ENCODE measurements around the gene RFX7.
"Not testable (repeated sequence)": the region's sequence is repeated elsewhere in the genome, so short reads cannot be mapped to it uniquely, and the experiment has no call there.

RFX7 gene

DNA sequence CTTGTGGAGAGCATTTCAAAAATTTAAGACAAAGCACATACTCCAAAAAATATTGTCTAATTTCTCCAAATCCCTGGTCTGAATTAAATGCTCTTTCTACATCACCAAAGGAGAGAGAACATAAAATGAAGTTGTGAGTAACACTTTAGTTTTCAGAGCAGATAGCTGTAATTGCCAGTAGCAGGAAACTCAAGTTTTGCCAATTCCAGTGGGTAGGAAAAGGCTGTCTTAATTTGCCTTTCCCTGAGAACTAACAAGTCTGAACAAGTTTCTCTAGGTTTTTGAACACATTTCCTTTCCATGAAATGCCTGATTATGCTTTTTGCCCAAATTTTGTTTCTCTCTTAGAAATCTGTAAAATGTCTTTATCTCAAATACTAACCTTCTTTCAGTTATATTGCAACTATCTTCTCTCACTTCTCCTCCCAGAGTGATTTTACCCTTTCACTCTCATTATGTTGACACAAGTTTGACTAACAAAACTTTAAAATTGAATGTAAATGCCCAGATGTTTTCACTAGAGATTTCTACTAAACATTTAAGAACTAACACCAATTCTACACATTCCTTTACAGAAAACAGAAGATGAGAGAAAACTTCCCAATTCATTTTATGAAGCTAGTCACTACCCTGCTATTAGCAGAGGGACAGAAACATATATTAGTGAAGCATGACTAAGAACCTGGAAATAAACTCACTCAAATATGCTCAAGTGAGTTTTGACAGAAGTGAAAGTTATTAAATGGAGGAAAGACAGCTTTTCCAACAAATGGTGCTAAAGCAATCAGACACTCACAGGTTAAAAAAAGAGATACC is 38.4 kb downstream of the RFX7 start:
- H3K27ac ChIP-seq (ENCODE audit: extremely low read depth, low read depth, low read length) = no peak overlapping the region
- TF ChIP-seq, protein P1, sequence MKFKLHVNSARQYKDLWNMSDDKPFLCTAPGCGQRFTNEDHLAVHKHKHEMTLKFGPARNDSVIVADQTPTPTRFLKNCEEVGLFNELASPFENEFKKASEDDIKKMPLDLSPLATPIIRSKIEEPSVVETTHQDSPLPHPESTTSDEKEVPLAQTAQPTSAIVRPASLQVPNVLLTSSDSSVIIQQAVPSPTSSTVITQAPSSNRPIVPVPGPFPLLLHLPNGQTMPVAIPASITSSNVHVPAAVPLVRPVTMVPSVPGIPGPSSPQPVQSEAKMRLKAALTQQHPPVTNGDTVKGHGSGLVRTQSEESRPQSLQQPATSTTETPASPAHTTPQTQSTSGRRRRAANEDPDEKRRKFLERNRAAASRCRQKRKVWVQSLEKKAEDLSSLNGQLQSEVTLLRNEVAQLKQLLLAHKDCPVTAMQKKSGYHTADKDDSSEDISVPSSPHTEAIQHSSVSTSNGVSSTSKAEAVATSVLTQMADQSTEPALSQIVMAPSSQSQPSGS (tag by site-specific recombination; IDR thresholded peaks at IDR 0.05; ENCODE audit: low read depth) = no peak
- no peak for TF ChIP-seq ZNF529 (tag by site-specific recombination; IDR thresholded peaks at IDR 0.05; ENCODE audit: insufficient replicate concordance)
- TF ChIP-seq, protein P2, sequence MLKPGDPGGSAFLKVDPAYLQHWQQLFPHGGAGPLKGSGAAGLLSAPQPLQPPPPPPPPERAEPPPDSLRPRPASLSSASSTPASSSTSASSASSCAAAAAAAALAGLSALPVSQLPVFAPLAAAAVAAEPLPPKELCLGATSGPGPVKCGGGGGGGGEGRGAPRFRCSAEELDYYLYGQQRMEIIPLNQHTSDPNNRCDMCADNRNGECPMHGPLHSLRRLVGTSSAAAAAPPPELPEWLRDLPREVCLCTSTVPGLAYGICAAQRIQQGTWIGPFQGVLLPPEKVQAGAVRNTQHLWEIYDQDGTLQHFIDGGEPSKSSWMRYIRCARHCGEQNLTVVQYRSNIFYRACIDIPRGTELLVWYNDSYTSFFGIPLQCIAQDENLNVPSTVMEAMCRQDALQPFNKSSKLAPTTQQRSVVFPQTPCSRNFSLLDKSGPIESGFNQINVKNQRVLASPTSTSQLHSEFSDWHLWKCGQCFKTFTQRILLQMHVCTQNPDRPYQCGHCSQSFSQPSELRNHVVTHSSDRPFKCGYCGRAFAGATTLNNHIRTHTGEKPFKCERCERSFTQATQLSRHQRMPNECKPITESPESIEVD (tag by site-specific recombination; IDR thresholded peaks at IDR 0.05) = 0 out of 2 replicates have a peak, but pooled peaks have one; percentile 4
- TF ChIP-seq, protein P3, sequence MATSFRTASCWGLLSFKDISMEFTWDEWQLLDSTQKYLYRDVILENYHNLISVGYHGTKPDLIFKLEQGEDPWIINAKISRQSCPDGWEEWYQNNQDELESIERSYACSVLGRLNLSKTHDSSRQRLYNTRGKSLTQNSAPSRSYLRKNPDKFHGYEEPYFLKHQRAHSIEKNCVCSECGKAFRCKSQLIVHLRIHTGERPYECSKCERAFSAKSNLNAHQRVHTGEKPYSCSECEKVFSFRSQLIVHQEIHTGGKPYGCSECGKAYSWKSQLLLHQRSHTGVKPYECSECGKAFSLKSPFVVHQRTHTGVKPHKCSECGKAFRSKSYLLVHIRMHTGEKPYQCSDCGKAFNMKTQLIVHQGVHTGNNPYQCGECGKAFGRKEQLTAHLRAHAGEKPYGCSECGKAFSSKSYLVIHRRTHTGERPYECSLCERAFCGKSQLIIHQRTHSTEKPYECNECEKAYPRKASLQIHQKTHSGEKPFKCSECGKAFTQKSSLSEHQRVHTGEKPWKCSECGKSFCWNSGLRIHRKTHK (tag by site-specific recombination; IDR thresholded peaks at IDR 0.05) = no peak
- ChIA-PET CTCF (interaction anchor here (0.6 kb wide), 1 partner anchor 416 kb away, joined by 3 read pairs; no protein-coding TSS in a partner anchor), POLR2A (no interaction called here)
- no peaks in the 10 kb centered on the region for H3K9me3 ChIP-seq (ENCODE audit: control insufficient read depth, insufficient read depth, low read depth, low read length)
- no peaks in the 10 kb centered on the region for H3K36me3 ChIP-seq (ENCODE audit: control insufficient read depth in 2 of 2, insufficient read depth in 1 of 2, low read length in 2 of 2)
- no peaks in the 10 kb centered on the region for H3K4me1 ChIP-seq (ENCODE audit: control insufficient read depth, insufficient read depth, low read length)
- no peak overlapping the region for H3K4me3 ChIP-seq (ENCODE audit: low read depth, low read length)

DNA sequence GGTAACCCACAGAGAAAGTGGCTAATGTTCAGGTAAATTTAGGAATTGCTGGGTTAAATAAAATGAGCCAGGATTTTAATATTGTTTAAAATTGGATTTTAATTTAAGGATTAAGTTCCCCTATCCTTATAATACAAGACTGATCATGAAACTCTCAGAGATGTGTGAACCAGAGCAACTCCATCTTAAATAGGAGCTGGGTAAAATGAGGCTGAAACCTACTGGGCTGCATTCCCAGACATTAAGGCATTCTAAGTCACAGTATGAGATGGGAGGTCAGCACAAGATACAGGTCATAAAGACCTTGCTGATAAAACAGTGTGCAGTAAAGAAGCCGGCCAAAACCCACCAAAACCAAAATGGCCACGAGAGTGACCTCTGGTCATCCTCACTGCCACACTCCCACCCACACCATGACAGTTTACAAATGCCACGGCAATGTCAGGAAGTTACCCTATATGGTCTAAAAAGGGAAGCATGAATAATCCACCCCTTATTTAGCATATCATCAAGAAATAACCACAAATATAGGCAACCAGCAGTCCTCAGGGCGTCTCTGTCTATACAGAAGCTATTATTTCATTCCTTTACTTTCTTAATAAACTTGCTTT is 40.3 kb downstream of the RFX7 start:
- POLR2A ChIA-PET; H3K36me3 ChIP-seq (ENCODE audit: control insufficient read depth in 2 of 2, insufficient read depth in 1 of 2, low read length in 2 of 2); H3K27ac ChIP-seq (ENCODE audit: extremely low read depth, low read depth, low read length); H3K4me1 ChIP-seq (ENCODE audit: control insufficient read depth, insufficient read depth, low read length); H3K4me3 ChIP-seq (ENCODE audit: low read depth, low read length); H3K9me3 ChIP-seq (ENCODE audit: control insufficient read depth, insufficient read depth, low read depth, low read length): not testable (repeated sequence)
- CTCF ChIA-PET = interaction anchor here (0.6 to 1.1 kb wide), 3 partner anchors 38 to 226 kb away, joined by 3 read pairs; no protein-coding TSS in a partner anchor

DNA sequence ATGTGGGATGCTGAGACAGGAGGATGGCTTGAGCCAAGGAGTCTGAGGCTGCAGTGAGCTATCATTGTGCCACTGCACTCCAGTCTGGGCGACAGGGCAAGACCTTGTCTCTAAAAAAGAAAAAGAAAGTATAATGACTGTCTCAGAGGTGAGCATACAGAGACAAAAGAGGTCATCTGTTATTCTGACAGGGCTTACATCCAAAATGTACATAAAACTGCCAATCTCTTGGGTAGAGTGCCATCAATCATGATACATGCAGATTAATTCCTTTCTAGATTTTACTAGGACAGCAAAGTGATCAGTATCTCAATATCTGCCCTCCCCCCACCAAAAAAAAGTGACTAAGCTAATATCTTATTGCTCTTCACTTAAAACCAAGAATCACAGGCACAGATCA is 41.0 kb downstream of the RFX7 start:
- Histone ChIP-seq H3K36me3 (ENCODE audit: control insufficient read depth in 2 of 2, insufficient read depth in 1 of 2, low read length in 2 of 2) (no peaks in the 10 kb centered on the region), H3K4me3 (ENCODE audit: low read depth, low read length) (no peak overlapping the region), H3K4me1 (ENCODE audit: control insufficient read depth, insufficient read depth, low read length) (no peaks in the 10 kb centered on the region), H3K9me3 (ENCODE audit: control insufficient read depth, insufficient read depth, low read depth, low read length) (no peaks in the 10 kb centered on the region), H3K27ac (ENCODE audit: extremely low read depth, low read depth, low read length) (no peak overlapping the region)
- ChIA-PET POLR2A (no interaction called here), CTCF (interaction anchor here (0.7 to 0.8 kb wide), 3 partner anchors 23 to 231 kb away, joined by 3 to 4 read pairs (median 3); no protein-coding TSS in a partner anchor)
- TF ChIP-seq ZNF391 (tag by site-specific recombination; IDR thresholded peaks at IDR 0.05; ENCODE audit: borderline replicate concordance, low read depth) (no peak), ZNF510 (tag by site-specific recombination; IDR thresholded peaks at IDR 0.05; ENCODE audit: insufficient replicate concordance) (no peak), ZNF274 (IDR thresholded peaks at IDR 0.05; ENCODE audit: low read length) (no peak), ZNF274 (tag by site-specific recombination; IDR thresholded peaks at IDR 0.05; ENCODE audit: borderline replicate concordance) (no peak), ZNF23 (tag by site-specific recombination; IDR thresholded peaks at IDR 0.05; ENCODE audit: borderline replicate concordance) (no peak), ZNF114 (tag by site-specific recombination; IDR thresholded peaks at IDR 0.05) (no peak), TRIM28 (IDR thresholded peaks at IDR 0.05; ENCODE audit: borderline replicate concordance, low read length) (no peak), SP2 (tag by site-specific recombination; IDR thresholded peaks at IDR 0.05) (no peak), ZNF621 (tag by site-specific recombination; IDR thresholded peaks at IDR 0.05) (no peak), ZNF701 (tag by site-specific recombination; IDR thresholded peaks at IDR 0.05) (no peak), HOXA7 (CRISPR knock-in tag; IDR thresholded peaks at IDR 0.05; ENCODE audit: borderline replicate concordance) (no peak), SCRT2 (tag by site-specific recombination; IDR thresholded peaks at IDR 0.05) (no peak), ZNF777 (tag by site-specific recombination; IDR thresholded peaks at IDR 0.05; ENCODE audit: borderline replicate concordance) (no peak), ZNF248 (tag by site-specific recombination; IDR thresholded peaks at IDR 0.05) (no peak), ZNF660 (tag by site-specific recombination; IDR thresholded peaks at IDR 0.05) (no peak), GLI2 (tag by site-specific recombination; IDR thresholded peaks at IDR 0.05; ENCODE audit: borderline replicate concordance, low read depth) (no peak)
- TF ChIP-seq, protein P4, sequence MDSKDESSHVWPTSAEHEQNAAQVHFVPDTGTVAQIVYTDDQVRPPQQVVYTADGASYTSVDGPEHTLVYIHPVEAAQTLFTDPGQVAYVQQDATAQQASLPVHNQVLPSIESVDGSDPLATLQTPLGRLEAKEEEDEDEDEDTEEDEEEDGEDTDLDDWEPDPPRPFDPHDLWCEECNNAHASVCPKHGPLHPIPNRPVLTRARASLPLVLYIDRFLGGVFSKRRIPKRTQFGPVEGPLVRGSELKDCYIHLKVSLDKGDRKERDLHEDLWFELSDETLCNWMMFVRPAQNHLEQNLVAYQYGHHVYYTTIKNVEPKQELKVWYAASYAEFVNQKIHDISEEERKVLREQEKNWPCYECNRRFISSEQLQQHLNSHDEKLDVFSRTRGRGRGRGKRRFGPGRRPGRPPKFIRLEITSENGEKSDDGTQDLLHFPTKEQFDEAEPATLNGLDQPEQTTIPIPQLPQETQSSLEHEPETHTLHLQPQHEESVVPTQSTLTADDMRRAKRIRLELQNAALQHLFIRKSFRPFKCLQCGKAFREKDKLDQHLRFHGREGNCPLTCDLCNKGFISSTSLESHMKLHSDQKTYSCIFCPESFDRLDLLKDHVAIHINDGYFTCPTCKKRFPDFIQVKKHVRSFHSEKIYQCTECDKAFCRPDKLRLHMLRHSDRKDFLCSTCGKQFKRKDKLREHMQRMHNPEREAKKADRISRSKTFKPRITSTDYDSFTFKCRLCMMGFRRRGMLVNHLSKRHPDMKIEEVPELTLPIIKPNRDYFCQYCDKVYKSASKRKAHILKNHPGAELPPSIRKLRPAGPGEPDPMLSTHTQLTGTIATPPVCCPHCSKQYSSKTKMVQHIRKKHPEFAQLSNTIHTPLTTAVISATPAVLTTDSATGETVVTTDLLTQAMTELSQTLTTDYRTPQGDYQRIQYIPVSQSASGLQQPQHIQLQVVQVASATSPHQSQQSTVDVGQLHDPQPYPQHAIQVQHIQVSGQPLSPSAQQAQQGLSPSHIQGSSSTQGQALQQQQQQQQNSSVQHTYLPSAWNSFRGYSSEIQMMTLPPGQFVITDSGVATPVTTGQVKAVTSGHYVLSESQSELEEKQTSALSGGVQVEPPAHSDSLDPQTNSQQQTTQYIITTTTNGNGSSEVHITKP (tag by site-specific recombination; IDR thresholded peaks at IDR 0.05) = no peak

Data from HEK293 (cell line).